ENCODE data around the gene NLGN1.

Gene NLGN1

GRCh38 chr3:173902401-173902800 is 504.9 kb downstream of the NLGN1 start:
- in situ Hi-C loops (cut with HindIII; ENCODE audit: low pct_ligation_motif_present, low pct_unique_long_range_greater_than_20kb, low sequenced_read_pairs) = no loop called here
- DNase-seq = no peak

GRCh38 chr3:173902871-173903270 is 505.3 kb downstream of the NLGN1 start:
- in situ Hi-C loops (cut with HindIII; ENCODE audit: low pct_ligation_motif_present, low pct_unique_long_range_greater_than_20kb, low sequenced_read_pairs) = no loop called here
- DNase-seq = no peak

DNA sequence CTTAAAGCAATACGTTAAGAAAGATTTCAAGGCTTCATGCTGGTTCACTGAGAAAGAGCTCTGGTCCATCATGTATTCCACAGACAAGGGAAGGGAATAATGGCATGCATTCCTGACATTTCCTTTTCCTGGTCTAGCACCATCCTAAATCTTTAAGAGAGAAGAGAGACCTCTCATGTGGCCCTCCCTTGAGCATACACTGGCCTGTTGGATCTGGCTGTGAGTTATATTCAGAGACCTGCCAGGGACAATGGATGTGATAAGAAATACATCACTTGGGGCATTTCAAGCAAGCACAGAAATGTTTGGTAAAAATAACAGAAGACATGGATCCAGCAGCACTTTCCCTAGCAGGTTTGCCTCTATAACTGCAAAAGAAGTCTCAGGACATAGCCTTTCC is 507.8 kb downstream of the NLGN1 start:
- in situ Hi-C loops (cut with HindIII; ENCODE audit: low pct_ligation_motif_present, low pct_unique_long_range_greater_than_20kb, low sequenced_read_pairs) = no loop called here
- no peak for DNase-seq

GRCh38 chr3:173911446-173911845 is 513.9 kb downstream of the NLGN1 start:
- in situ Hi-C loops (cut with HindIII; ENCODE audit: low pct_ligation_motif_present, low pct_unique_long_range_greater_than_20kb, low sequenced_read_pairs) = no loop called here
- no peak for DNase-seq

GRCh38 chr3:173912126-173912525 is 514.6 kb downstream of the NLGN1 start:
- no peak for DNase-seq
- in situ Hi-C loops (cut with HindIII; ENCODE audit: low pct_ligation_motif_present, low pct_unique_long_range_greater_than_20kb, low sequenced_read_pairs) = no loop called here

- in situ Hi-C loops (cut with HindIII; ENCODE audit: low pct_ligation_motif_present, low pct_unique_long_range_greater_than_20kb, low sequenced_read_pairs) = no loop called here
- DNase-seq = no peak
These were observed 515.9 kb downstream of the NLGN1 start for GRCh38 chr3:173913397-173913796.

GRCh38 chr3:173913974-173914421 is 516.5 kb downstream of the NLGN1 start:
- in situ Hi-C loops (cut with HindIII; ENCODE audit: low pct_ligation_motif_present, low pct_unique_long_range_greater_than_20kb, low sequenced_read_pairs) = no loop called here
- no peak for DNase-seq

GRCh38 chr3:173916799-173917198 is 519.3 kb downstream of the NLGN1 start:
- in situ Hi-C loops (cut with HindIII; ENCODE audit: low pct_ligation_motif_present, low pct_unique_long_range_greater_than_20kb, low sequenced_read_pairs) = no loop called here
- no peak for DNase-seq

GRCh38 chr3:173920386-173920785 is 522.8 kb downstream of the NLGN1 start:
- DNase-seq = peak; percentile 68
- in situ Hi-C loops (cut with HindIII; ENCODE audit: low pct_ligation_motif_present, low pct_unique_long_range_greater_than_20kb, low sequenced_read_pairs) = no loop called here

GRCh38 chr3:173921732-173922131 is 524.2 kb downstream of the NLGN1 start:
- no peak for DNase-seq
- in situ Hi-C loops (cut with HindIII; ENCODE audit: low pct_ligation_motif_present, low pct_unique_long_range_greater_than_20kb, low sequenced_read_pairs) = no loop called here

DNA sequence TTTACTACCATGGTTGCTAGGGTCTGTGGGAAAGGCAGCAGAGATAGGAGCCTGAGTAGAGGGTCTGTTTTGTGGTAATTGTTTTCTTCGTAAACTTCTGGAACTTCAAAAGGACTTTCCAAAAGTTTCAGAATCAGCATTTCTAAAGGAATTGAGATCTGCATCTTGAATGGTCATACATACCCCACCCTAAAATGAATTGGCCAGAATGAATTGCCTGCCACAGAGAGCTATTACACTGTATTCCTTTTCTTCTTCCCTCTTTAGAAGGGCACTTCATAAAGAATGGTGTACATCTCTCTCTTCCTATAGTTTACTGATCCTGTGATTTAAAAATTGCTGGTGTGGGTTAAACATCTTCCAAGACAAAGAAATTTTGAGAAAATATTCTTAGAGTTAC is 525.7 kb downstream of the NLGN1 start:
- DNase-seq = no peak
- in situ Hi-C loops (cut with HindIII; ENCODE audit: low pct_ligation_motif_present, low pct_unique_long_range_greater_than_20kb, low sequenced_read_pairs) = no loop called here

DNA sequence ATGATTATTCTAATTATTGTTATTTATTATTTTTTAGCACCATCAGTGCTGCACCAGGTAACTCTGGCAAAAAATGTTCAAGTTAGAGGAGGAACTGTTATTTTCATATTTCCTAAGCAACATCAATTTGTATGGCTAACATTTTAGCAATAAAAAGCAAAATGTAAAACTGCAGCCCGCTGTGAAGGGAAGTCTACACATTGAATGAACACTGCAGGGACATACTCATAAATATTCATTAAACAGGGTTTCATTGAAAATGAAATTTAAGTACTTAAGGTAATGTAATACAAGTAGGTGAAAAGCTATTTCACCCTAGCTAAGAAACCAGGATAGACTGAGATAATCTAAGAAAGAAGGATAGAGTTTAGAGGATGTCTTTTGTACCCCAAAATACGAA is 532.7 kb downstream of the NLGN1 start:
- in situ Hi-C loops (cut with HindIII; ENCODE audit: low pct_ligation_motif_present, low pct_unique_long_range_greater_than_20kb, low sequenced_read_pairs) = no loop called here
- DNase-seq = no peak

GRCh38 chr3:173932624-173933023 is 535.1 kb downstream of the NLGN1 start:
- peak; percentile 60 for DNase-seq
- in situ Hi-C loops (cut with HindIII; ENCODE audit: low pct_ligation_motif_present, low pct_unique_long_range_greater_than_20kb, low sequenced_read_pairs) = no loop called here

DNA sequence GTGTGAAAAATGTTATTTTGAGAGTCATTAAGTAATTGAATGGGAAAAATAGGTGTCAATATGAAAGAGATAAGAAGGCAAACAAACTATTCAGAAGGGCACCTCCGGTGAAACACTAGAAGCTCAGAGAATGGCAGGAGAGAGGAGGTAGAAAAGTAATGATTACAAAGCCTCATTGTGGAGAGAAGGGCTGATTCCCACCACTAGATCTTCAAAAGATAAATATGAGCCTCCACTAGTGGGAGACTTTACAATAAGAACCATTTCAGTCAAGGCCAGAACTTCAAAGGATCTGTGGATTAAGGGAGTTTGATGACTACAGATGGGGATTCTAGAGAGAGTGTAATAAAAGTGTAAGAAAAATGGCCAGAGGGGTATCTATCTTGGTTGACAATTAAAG is 535.6 kb downstream of the NLGN1 start:
- in situ Hi-C loops (cut with HindIII; ENCODE audit: low pct_ligation_motif_present, low pct_unique_long_range_greater_than_20kb, low sequenced_read_pairs) = no loop called here
- DNase-seq = no peak

- no peak for DNase-seq
- in situ Hi-C loops (cut with HindIII; ENCODE audit: low pct_ligation_motif_present, low pct_unique_long_range_greater_than_20kb, low sequenced_read_pairs) = no loop called here
These were observed 538.8 kb downstream of the NLGN1 start for GRCh38 chr3:173936316-173936715.

DNA sequence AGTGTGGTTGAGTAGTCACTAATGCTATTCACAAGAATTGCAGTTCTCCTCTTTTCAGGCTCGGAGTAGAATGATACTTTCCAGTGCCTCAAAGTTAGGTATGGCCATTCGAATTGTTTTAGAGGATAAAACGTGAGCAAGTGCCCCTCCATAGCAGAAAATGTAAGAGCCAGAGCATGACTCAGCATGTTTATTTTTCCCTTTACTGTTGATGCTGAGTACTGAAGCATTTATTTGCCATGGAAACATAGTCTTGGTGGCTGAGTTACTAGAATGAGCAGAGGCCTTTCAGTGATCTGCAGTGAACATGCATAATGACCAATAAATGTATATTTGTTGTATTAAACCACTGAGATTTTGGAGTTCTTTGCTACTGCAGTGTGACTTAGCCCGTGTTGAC is 540.6 kb downstream of the NLGN1 start:
- DNase-seq = peak; percentile 49
- in situ Hi-C loops (cut with HindIII; ENCODE audit: low pct_ligation_motif_present, low pct_unique_long_range_greater_than_20kb, low sequenced_read_pairs) = no loop called here

- in situ Hi-C loops (cut with HindIII; ENCODE audit: low pct_ligation_motif_present, low pct_unique_long_range_greater_than_20kb, low sequenced_read_pairs) = no loop called here
- DNase-seq = no peak
These were observed 541.1 kb downstream of the NLGN1 start for GRCh38 chr3:173938616-173939015.

DNA sequence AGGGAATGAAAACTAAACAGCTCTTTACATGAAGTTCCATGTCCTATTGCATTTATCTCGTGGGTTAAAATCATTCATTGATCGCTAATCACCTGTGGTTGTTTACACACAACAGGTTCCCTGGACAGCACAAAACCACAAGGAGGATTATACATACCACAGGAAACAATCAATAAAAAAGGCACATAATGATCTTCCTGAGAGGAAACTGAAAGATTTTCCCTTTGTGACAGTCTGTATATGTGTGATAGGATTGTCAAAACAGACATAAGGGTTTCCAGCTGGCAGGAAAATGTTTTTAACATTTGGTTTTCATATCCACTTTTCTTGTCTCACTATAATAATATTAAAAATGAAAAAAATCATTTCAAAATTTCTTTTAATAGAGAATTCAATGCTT is 541.8 kb downstream of the NLGN1 start:
- in situ Hi-C loops (cut with HindIII; ENCODE audit: low pct_ligation_motif_present, low pct_unique_long_range_greater_than_20kb, low sequenced_read_pairs) = no loop called here

DNA sequence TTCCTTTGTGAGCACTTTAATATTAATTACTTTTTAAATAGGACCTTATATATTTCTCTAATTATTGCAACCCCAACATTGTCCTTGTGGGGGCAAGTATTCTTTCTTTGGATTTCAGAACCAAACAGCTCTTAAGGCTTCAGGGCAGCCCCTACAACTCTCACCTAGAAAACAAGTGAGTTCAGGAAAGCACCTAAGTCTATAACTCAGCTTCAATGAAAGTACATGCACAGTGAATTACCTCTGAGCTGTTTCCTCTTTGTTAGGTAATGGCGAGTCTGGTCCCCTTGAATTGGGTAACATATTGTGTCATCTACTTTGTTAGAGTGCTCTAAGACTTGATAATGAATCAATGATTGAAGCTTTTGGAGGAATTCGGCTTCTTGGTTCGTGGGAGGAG is 545.7 kb downstream of the NLGN1 start:
- in situ Hi-C loops (cut with HindIII; ENCODE audit: low pct_ligation_motif_present, low pct_unique_long_range_greater_than_20kb, low sequenced_read_pairs) = no loop called here
- no peak for DNase-seq

More for the DNA sequence above, 541.8 kb downstream of the NLGN1 start:
- DNase-seq = no peak

DNA sequence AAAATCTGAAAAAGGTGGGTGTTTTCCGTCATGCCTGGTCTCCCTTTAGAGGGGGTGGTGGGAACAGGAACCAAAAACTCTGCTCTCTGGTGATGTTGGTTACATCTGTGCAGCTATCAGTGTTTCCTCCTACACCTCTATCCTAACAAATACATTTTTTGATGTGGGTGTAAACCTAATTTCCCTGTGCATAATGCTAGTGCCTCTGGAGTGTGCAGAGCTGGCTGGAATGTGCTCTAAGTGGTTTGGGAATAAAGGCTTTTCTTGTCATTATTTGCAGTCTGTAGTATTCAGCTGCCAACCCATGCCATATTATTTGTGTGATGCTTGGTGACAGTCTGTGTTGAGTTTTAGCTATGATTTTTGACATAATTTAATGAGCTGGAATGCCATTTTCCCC is 547.6 kb downstream of the NLGN1 start:
- in situ Hi-C loops (cut with HindIII; ENCODE audit: low pct_ligation_motif_present, low pct_unique_long_range_greater_than_20kb, low sequenced_read_pairs) = no loop called here

DNA sequence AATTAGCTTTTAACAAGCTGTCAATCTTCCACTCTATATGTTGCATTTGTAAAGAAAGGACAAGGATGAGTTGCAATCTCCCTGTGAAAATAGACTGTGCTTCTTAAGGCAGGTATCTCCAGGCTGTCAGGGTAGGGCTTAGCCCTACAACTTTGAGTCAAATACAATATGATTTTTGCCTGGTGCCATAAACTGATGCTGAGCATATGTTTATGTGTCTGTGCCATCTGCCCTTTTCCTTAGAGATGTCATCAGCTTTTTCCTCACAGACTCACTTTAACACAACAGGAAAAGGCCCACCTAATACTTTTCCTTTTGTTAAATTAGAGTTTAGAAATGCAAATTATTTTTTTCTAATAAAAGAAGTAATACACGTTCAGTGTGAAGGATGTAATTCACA is 548.3 kb downstream of the NLGN1 start:
- in situ Hi-C loops (cut with HindIII; ENCODE audit: low pct_ligation_motif_present, low pct_unique_long_range_greater_than_20kb, low sequenced_read_pairs) = no loop called here
- no peak for DNase-seq

More for the DNA sequence above, 547.6 kb downstream of the NLGN1 start:
- no peak for DNase-seq
